Measurements from ENCODE around the gene SHD. TPM values are rescaled to one million over a fixed set of nuclear protein-coding genes. Genes with fewer than 3 reads are reported as not detected.

The SHD gene
- total and polyA plus RNA-seq, 2 of the 13 experiments (the other 11 are each of a cell fraction or from before 2014, with no cell fraction given), result 0.11 to 0.20 TPM

- no peak for TF ChIP-seq AHDC1 (CRISPR knock-in tag; IDR thresholded peaks at IDR 0.05; ENCODE audit: borderline replicate concordance)
- TF ChIP-seq CSRNP1 (CRISPR knock-in tag; IDR thresholded peaks at IDR 0.05), result no peak
- no peak for TF ChIP-seq FIP1L1 (IDR thresholded peaks at IDR 0.05; ENCODE audit: borderline replicate concordance, insufficient read depth, low read depth, low read length)
- TF ChIP-seq ETV6 (CRISPR knock-in tag; conservative IDR thresholded peaks at IDR 0.05), result 0 out of 2 replicates have a peak, but pooled peaks have one; percentile 28
- TF ChIP-seq ONECUT2 (CRISPR knock-in tag; IDR thresholded peaks at IDR 0.05), result peak; percentile 66
- no peak for TF ChIP-seq ZBTB39 (CRISPR knock-in tag; IDR thresholded peaks at IDR 0.05)
- peak; percentile 81; the same call in 1 of the 2 replicates for TF ChIP-seq ZKSCAN8 (CRISPR knock-in tag; IDR thresholded peaks at IDR 0.05; ENCODE audit: borderline replicate concordance)
- TF ChIP-seq XBP1 (CRISPR knock-in tag; IDR thresholded peaks at IDR 0.05), result 0 out of 2 replicates have a peak, but pooled peaks have one; percentile 19
- no peak for TF ChIP-seq TCF7L2 (IDR thresholded peaks at IDR 0.05; ENCODE audit: low read depth, low read length)
- TF ChIP-seq SIN3B (IDR thresholded peaks at IDR 0.05; ENCODE audit: low read length), result peak; percentile 95
- TF ChIP-seq ZNF431 (CRISPR knock-in tag; IDR thresholded peaks at IDR 0.05; ENCODE audit: borderline replicate concordance, low read depth), result no peak
- TF ChIP-seq ZNF614 (CRISPR knock-in tag; IDR thresholded peaks at IDR 0.05; ENCODE audit: borderline replicate concordance), result 0 out of 2 replicates have a peak, but pooled peaks have one; percentile 56
- 0 out of 2 replicates have a peak, but pooled peaks have one; percentile 46 for TF ChIP-seq ZBTB21 (CRISPR knock-in tag; IDR thresholded peaks at IDR 0.05)
- peak; percentile 78 for TF ChIP-seq ZNF143 (CRISPR knock-in tag; IDR thresholded peaks at IDR 0.05)
- no peak for TF ChIP-seq HOXD1 (CRISPR knock-in tag; IDR thresholded peaks at IDR 0.05)
- 0 out of 2 replicates have a peak, but pooled peaks have one; percentile 38 for TF ChIP-seq JUND (CRISPR knock-in tag; IDR thresholded peaks at IDR 0.05)
- TF ChIP-seq ZNF567 (CRISPR knock-in tag; IDR thresholded peaks at IDR 0.05; ENCODE audit: borderline replicate concordance), result no peak
- TF ChIP-seq U2AF2 (IDR thresholded peaks at IDR 0.05; ENCODE audit: low read depth, low read length), result no peak
- TF ChIP-seq FOSL1 (CRISPR knock-in tag; IDR thresholded peaks at IDR 0.05; ENCODE audit: borderline replicate concordance), result no peak
- TF ChIP-seq GPN1 (CRISPR knock-in tag; IDR thresholded peaks at IDR 0.05; ENCODE audit: borderline replicate concordance), result no peak
Measured at GRCh38 chr19:4246767-4247593, 32.1 kb upstream of the SHD start, which contains the start of gene YJU2 (continued).
